K562 (cell line): ENCODE measurements around the gene KMT2E.

Experiments used
- POLR2A ChIP-seq: fragments of 450-650 bp; conservative IDR thresholded peaks from 2 replicates; pipeline ENCODE4 v1.6.1; 2016
- SMAD1 ChIP-seq: fragments of 150-350 bp; IDR thresholded peaks from 2 replicates; pipeline ENCODE4 v1.6.1; 2014; ENCODE audit warnings: low read length, low read depth; ENCODE audit not compliant: partially characterized antibody

DNA sequence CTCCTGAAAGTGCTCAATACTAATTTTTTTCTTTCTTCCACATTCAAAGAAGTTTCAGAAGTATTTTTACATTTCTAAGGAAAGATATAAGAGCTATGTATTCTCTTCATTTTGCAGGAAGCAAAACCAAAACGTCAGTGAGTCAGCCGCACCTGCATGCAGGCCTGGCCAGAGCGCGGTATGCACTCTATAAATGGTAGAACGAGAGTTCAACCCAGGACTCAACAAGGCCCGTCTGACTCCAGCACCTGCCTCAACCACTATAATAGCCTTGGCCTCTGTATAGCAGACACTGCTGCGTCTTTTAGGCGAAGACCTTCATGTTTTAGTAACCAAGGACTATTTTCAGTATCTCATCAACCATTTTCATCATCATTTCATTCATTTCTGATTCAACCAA is 113.2 kb downstream of the KMT2E start:
- TF ChIP-seq SMAD1 (no peak), POLR2A (no peak)
